WTC11 (cell line): Measurements from ENCODE around the gene GPBP1L1. TPM values are rescaled to one million over a fixed set of nuclear protein-coding genes. Genes with fewer than 3 reads are reported as not detected.

Experiments
- ATAC-seq: fragments of 200-7000 bp; cut with Tn5 transposase; 2 replicates; pipeline ENCODE4 v1.10.0; 2021; ENCODE audit warnings: mild to moderate bottlenecking, moderate library complexity
- CTCF ChIA-PET: fragments of 300-600 bp; sonication (Branson Sonifier 250); formaldehyde crosslinking; loops from one replicate; lab custom pipeline; 2021; ENCODE audit warnings: antibody characterized with exemption; lab: Charles Lee
- POLR2A ChIA-PET: fragments of 350-600 bp; sonication (Branson Sonifier 250); formaldehyde crosslinking; loops from one replicate; lab custom pipeline; 2021; ENCODE audit warnings: antibody characterized with exemption; lab: Charles Lee
- DNase-seq: peaks from one replicate; pipeline ENCODE4 v3.0.0; 2021; ENCODE audit warnings: low spot score
- H3K27ac Mint-ChIP-seq: 2 replicates; pipeline ENCODE4 v1.8.0; 2021; ENCODE audit warnings: mixed read lengths
- H3K27me3 Mint-ChIP-seq: 2 replicates; pipeline ENCODE4 v1.8.0; 2021; ENCODE audit warnings: low read depth, mild to moderate bottlenecking, moderate library complexity, mixed read lengths
- H3K36me3 Mint-ChIP-seq: 2 replicates; pipeline ENCODE4 v1.8.0; 2021; ENCODE audit warnings: mixed read lengths
- H3K4me1 Mint-ChIP-seq: 2 replicates; pipeline ENCODE4 v1.8.0; 2022; ENCODE audit warnings: mixed read lengths
- H3K4me3 Mint-ChIP-seq: 2 replicates; pipeline ENCODE4 v1.8.0; 2021; ENCODE audit warnings: mild to moderate bottlenecking, moderate library complexity, mixed read lengths
- H3K9me3 Mint-ChIP-seq: 2 replicates; pipeline ENCODE4 v1.8.0; 2021; ENCODE audit warnings: mixed read lengths
- ARID4B ChIP-seq: sonication (generic); formaldehyde crosslinking; IDR thresholded peaks from 2 replicates; pipeline ENCODE4 v1.8.0; 2023; ENCODE audit warnings: missing genetic modification reagents, mild to moderate bottlenecking, borderline replicate concordance
- CBFB ChIP-seq: sonication (generic); formaldehyde crosslinking; IDR thresholded peaks from 2 replicates; pipeline ENCODE4 v1.8.1; 2022; ENCODE audit warnings: mild to moderate bottlenecking, low read depth, missing genetic modification reagents
- CREM ChIP-seq: sonication (generic); formaldehyde crosslinking; IDR thresholded peaks from 2 replicates; pipeline ENCODE4 v1.8.1; 2022; ENCODE audit warnings: mild to moderate bottlenecking, missing genetic modification reagents, moderate library complexity
- EMX1 ChIP-seq: fragments of 250-450 bp; sonication (Bioruptor Pico); IDR thresholded peaks from 2 replicates; pipeline ENCODE4 v1.8.0; 2021; ENCODE audit warnings: mild to moderate bottlenecking
- ETV6 ChIP-seq: sonication (generic); formaldehyde crosslinking; IDR thresholded peaks from 2 replicates; pipeline ENCODE4 v1.8.1; 2022; ENCODE audit warnings: mild to moderate bottlenecking, missing genetic modification reagents
- GABPB1 ChIP-seq: sonication (generic); formaldehyde crosslinking; IDR thresholded peaks from 2 replicates; pipeline ENCODE4 v1.8.1; 2023; ENCODE audit warnings: mild to moderate bottlenecking, missing genetic modification reagents
- IRF2 ChIP-seq: sonication (generic); formaldehyde crosslinking; IDR thresholded peaks from 2 replicates; pipeline ENCODE4 v1.8.0; 2022; ENCODE audit warnings: low read depth, missing genetic modification reagents, borderline replicate concordance
- MAX ChIP-seq: sonication (generic); formaldehyde crosslinking; IDR thresholded peaks from 2 replicates; pipeline ENCODE4 v1.8.0; 2022; ENCODE audit warnings: mild to moderate bottlenecking, missing genetic modification reagents
- NFE2L1 ChIP-seq: sonication (generic); formaldehyde crosslinking; IDR thresholded peaks from 2 replicates; pipeline ENCODE4 v1.8.1; 2023; ENCODE audit warnings: missing genetic modification reagents
- NR2C2 ChIP-seq: sonication (generic); formaldehyde crosslinking; IDR thresholded peaks from 2 replicates; pipeline ENCODE4 v1.8.0; 2022; ENCODE audit warnings: mild to moderate bottlenecking, missing genetic modification reagents
- RELA ChIP-seq: sonication (generic); formaldehyde crosslinking; IDR thresholded peaks from 2 replicates; pipeline ENCODE4 v1.8.1; 2022; ENCODE audit warnings: missing genetic modification reagents, mild to moderate bottlenecking, borderline replicate concordance
- SMAD4 ChIP-seq: sonication (generic); formaldehyde crosslinking; IDR thresholded peaks from 2 replicates; pipeline ENCODE4 v1.8.0; 2022; ENCODE audit warnings: mild to moderate bottlenecking, missing genetic modification reagents
- ZNF121 ChIP-seq: sonication (generic); formaldehyde crosslinking; IDR thresholded peaks from 2 replicates; pipeline ENCODE4 v1.8.0; 2023; ENCODE audit warnings: missing genetic modification reagents
- ZNF138 ChIP-seq: sonication (generic); formaldehyde crosslinking; conservative IDR thresholded peaks from 2 replicates; pipeline ENCODE4 v1.8.1; 2022; ENCODE audit warnings: mild to moderate bottlenecking, moderate library complexity, missing genetic modification reagents
- ZNF219 ChIP-seq: sonication (generic); formaldehyde crosslinking; IDR thresholded peaks from 2 replicates; pipeline ENCODE4 v1.8.0; 2023; ENCODE audit warnings: missing genetic modification reagents, mild to moderate bottlenecking, borderline replicate concordance
- ZNF232 ChIP-seq: sonication (generic); formaldehyde crosslinking; IDR thresholded peaks from 2 replicates; pipeline ENCODE4 v1.8.0; 2022; ENCODE audit warnings: mild to moderate bottlenecking, missing genetic modification reagents
- ZNF263 ChIP-seq: sonication (generic); formaldehyde crosslinking; IDR thresholded peaks from 2 replicates; pipeline ENCODE4 v1.8.1; 2022; ENCODE audit warnings: low read depth, mild to moderate bottlenecking, moderate library complexity, missing genetic modification reagents
- ZSCAN18 ChIP-seq: fragments of 250-450 bp; sonication (Bioruptor Pico); IDR thresholded peaks from 2 replicates; pipeline ENCODE4 v2.1.2; 2022; ENCODE audit warnings: mild to moderate bottlenecking, moderate library complexity
- total RNA-seq: library from RNA; stranded (reverse); gene quantifications from 3 replicates; pipeline ENCODE4 v1.2.3, GENCODE V29; 2021
- TF ChIP-seq, protein P1 (sequence below): sonication (generic); formaldehyde crosslinking; IDR thresholded peaks from 2 replicates; pipeline ENCODE4 v1.8.1; 2023; ENCODE audit warnings: mild to moderate bottlenecking, missing genetic modification reagents
- TF ChIP-seq, protein P2 (sequence below): sonication (generic); formaldehyde crosslinking; IDR thresholded peaks from 2 replicates; pipeline ENCODE4 v1.8.1; 2023; ENCODE audit warnings: mild to moderate bottlenecking, missing genetic modification reagents
- TF ChIP-seq, protein P3 (sequence below): fragments of 250-450 bp; sonication (Bioruptor Pico); IDR thresholded peaks from 2 replicates; pipeline ENCODE4 v1.9.0; 2021; ENCODE audit warnings: mild to moderate bottlenecking
- TF ChIP-seq, protein P4 (sequence below): fragments of 250-450 bp; sonication (Bioruptor Pico); IDR thresholded peaks from 2 replicates; pipeline ENCODE4 v1.8.0; 2021; ENCODE audit warnings: mild to moderate bottlenecking
- TF ChIP-seq, protein P5 (sequence below): sonication (generic); formaldehyde crosslinking; IDR thresholded peaks from 2 replicates; pipeline ENCODE4 v1.8.1; 2022; ENCODE audit warnings: low read depth, missing genetic modification reagents, borderline replicate concordance

Gene GPBP1L1
- total RNA-seq, 1 experiment from 2014 or later = 126 TPM

DNA sequence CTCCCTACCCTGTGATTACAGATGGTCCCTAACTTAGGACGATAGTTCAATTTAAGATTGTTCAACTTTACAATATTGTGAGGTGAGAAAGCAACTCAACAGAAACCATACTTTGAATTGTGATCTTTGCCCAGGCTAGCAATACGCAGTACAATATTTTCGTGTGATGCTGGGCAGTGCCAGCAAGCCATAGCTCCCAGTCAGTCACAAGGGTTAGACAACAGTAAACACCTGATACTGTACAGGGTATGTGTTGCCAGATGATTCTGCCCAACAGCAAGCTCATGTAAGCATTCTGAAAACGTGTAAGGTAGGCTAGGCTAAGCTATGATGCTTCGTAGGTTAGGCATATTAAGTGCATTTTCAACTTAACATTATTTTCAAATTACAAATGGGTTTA is 11.9 kb downstream of the GPBP1L1 start (continued):
- TF ChIP-seq, protein P1, sequence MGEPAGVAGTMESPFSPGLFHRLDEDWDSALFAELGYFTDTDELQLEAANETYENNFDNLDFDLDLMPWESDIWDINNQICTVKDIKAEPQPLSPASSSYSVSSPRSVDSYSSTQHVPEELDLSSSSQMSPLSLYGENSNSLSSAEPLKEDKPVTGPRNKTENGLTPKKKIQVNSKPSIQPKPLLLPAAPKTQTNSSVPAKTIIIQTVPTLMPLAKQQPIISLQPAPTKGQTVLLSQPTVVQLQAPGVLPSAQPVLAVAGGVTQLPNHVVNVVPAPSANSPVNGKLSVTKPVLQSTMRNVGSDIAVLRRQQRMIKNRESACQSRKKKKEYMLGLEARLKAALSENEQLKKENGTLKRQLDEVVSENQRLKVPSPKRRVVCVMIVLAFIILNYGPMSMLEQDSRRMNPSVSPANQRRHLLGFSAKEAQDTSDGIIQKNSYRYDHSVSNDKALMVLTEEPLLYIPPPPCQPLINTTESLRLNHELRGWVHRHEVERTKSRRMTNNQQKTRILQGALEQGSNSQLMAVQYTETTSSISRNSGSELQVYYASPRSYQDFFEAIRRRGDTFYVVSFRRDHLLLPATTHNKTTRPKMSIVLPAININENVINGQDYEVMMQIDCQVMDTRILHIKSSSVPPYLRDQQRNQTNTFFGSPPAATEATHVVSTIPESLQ = no peak
- TF ChIP-seq, protein P2, sequence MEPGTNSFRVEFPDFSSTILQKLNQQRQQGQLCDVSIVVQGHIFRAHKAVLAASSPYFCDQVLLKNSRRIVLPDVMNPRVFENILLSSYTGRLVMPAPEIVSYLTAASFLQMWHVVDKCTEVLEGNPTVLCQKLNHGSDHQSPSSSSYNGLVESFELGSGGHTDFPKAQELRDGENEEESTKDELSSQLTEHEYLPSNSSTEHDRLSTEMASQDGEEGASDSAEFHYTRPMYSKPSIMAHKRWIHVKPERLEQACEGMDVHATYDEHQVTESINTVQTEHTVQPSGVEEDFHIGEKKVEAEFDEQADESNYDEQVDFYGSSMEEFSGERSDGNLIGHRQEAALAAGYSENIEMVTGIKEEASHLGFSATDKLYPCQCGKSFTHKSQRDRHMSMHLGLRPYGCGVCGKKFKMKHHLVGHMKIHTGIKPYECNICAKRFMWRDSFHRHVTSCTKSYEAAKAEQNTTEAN = no peak
- no peak for TF ChIP-seq ZNF219 (CRISPR knock-in tag)
- TF ChIP-seq EMX1 (CRISPR knock-in tag) = no peak
- no peak for TF ChIP-seq ZNF263
- no peak for TF ChIP-seq ARID4B
- TF ChIP-seq, protein P3, sequence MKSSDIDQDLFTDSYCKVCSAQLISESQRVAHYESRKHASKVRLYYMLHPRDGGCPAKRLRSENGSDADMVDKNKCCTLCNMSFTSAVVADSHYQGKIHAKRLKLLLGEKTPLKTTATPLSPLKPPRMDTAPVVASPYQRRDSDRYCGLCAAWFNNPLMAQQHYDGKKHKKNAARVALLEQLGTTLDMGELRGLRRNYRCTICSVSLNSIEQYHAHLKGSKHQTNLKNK (CRISPR knock-in tag) = no peak

DNA sequence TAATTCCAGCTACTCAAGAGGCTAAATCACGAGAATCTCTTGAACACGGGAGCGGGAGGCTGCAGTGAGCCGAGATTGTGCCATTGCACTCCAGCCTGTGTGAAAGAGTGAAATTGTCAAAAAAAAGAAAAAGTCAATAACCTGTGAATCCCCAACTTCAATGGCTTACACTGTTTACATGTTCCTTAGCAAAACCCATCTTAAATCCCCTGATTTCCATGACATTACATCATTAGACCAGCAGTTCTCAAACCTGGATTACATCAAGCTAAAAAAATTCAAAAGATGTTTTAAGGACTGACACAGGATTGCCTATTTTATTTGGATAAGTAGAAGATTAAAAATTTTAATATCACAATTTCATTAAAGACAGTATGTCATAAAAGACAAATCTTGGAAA is 12.4 kb downstream of the GPBP1L1 start:
- H3K9me3 Mint-ChIP-seq = no peaks in the 10 kb centered on the region

GRCh38 chr1:45669859-45670655 is 16.3 kb downstream of the GPBP1L1 start:
- Mint-ChIP-seq H3K4me1 (peaks cover 7% of the 10 kb centered on the region), H3K27ac (no peak overlapping the region), H3K4me3 (no peak overlapping the region), H3K27me3 (no peaks in the 10 kb centered on the region), H3K36me3 (peaks cover 11% of the 10 kb centered on the region), H3K9me3 (0 out of 2 replicates have a peak, but pooled peaks cover 2% of the 10 kb centered on the region)
- ATAC-seq (no peak), DNase-seq (no peak)
- ChIA-PET POLR2A (no interaction called here), CTCF (no interaction called here)
- TF ChIP-seq RELA (CRISPR knock-in tag) (no peak), ZNF121 (CRISPR knock-in tag) (no peak), ZSCAN18 (CRISPR knock-in tag) (no peak), NFE2L1 (CRISPR knock-in tag) (no peak), SMAD4 (CRISPR knock-in tag) (no peak), CBFB (no peak), CREM (CRISPR knock-in tag) (no peak), ZNF138 (CRISPR knock-in tag) (no peak)
- TF ChIP-seq, protein P4, sequence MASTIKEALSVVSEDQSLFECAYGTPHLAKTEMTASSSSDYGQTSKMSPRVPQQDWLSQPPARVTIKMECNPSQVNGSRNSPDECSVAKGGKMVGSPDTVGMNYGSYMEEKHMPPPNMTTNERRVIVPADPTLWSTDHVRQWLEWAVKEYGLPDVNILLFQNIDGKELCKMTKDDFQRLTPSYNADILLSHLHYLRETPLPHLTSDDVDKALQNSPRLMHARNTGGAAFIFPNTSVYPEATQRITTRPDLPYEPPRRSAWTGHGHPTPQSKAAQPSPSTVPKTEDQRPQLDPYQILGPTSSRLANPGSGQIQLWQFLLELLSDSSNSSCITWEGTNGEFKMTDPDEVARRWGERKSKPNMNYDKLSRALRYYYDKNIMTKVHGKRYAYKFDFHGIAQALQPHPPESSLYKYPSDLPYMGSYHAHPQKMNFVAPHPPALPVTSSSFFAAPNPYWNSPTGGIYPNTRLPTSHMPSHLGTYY = no peak

More for the DNA sequence above, 12.4 kb downstream of the GPBP1L1 start:
- Mint-ChIP-seq H3K27ac (0 out of 2 replicates have a peak overlapping the region, but pooled peaks have one; percentile 16), H3K27me3 (no peaks in the 10 kb centered on the region), H3K4me1 (peaks cover 33% of the 10 kb centered on the region), H3K4me3 (no peak overlapping the region), H3K36me3 (peaks cover 4% of the 10 kb centered on the region)
- CTCF ChIA-PET = no interaction called here
- POLR2A ChIA-PET = interaction anchor here (1.7 kb wide), 1 partner anchor 12 kb away, joined by 4 read pairs; the partner anchor contains the start of gene GPBP1L1
- no peak for TF ChIP-seq GABPB1 (CRISPR knock-in tag)
- TF ChIP-seq, protein P5, sequence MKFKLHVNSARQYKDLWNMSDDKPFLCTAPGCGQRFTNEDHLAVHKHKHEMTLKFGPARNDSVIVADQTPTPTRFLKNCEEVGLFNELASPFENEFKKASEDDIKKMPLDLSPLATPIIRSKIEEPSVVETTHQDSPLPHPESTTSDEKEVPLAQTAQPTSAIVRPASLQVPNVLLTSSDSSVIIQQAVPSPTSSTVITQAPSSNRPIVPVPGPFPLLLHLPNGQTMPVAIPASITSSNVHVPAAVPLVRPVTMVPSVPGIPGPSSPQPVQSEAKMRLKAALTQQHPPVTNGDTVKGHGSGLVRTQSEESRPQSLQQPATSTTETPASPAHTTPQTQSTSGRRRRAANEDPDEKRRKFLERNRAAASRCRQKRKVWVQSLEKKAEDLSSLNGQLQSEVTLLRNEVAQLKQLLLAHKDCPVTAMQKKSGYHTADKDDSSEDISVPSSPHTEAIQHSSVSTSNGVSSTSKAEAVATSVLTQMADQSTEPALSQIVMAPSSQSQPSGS (CRISPR knock-in tag) = no peak
- no peak for TF ChIP-seq MAX (CRISPR knock-in tag)
- TF ChIP-seq NR2C2 = no peak
- TF ChIP-seq ZNF232 (CRISPR knock-in tag) = no peak
- no peak for TF ChIP-seq IRF2
- no peak for TF ChIP-seq RELA (CRISPR knock-in tag)
- TF ChIP-seq ETV6 (CRISPR knock-in tag) = no peak
- DNase-seq = no peak
- no peak for ATAC-seq
